Kidney epithelial cell (primary cell): ENCODE measurements around the gene ASXL1. TPM values are rescaled to one million over a fixed set of nuclear protein-coding genes. Genes with fewer than 3 reads are reported as not detected.

Source experiments
- DNase-seq: peaks from one replicate; pipeline ENCODE4 v3.0.0-alpha.2; 2010; ENCODE audit warnings: low read depth
- H3K27me3 ChIP-seq: 2 replicates; pipeline ENCODE4 v1.6.0; 2011; ENCODE audit warnings: low read length; ENCODE audit not compliant: control insufficient read depth, insufficient read depth
- H3K36me3 ChIP-seq: 2 replicates; pipeline ENCODE4 v1.5.1; 2011; ENCODE audit warnings: low read length; ENCODE audit not compliant: control insufficient read depth, insufficient read depth
- H3K4me3 ChIP-seq: 2 replicates; pipeline ENCODE4 v1.5.1; 2011; ENCODE audit warnings: low read depth, mild to moderate bottlenecking, control low read depth, low read length
- CTCF ChIP-seq: IDR thresholded peaks from 2 replicates; pipeline ENCODE4 v1.5.1; 2011; ENCODE audit warnings: mild to moderate bottlenecking, moderate library complexity, low read length, control low read depth, inconsistent platforms; ENCODE audit not compliant: insufficient read depth, poor library complexity, severe bottlenecking
- total RNA-seq: library from RNA; depleted of rRNA; stranded (reverse); fragments of >200 nt; gene quantifications from 2 replicates; pipeline ENCODE4 v1.2.3, GENCODE V29; 2015

The ASXL1 gene
- total RNA-seq, 1 donor from 2014 or later, result 31.6 TPM

- Histone ChIP-seq H3K4me3 (no peak overlapping the region), H3K27me3 (no peaks in the 10 kb centered on the region), H3K36me3 (peaks cover 1% of the 10 kb centered on the region)
- DNase-seq, result no peak
- no peak for TF ChIP-seq CTCF
Measured at GRCh38 chr20:32411955-32412706, 54.0 kb downstream of the ASXL1 start.

- H3K4me3 ChIP-seq, result no peak overlapping the region
- no peaks in the 10 kb centered on the region for H3K27me3 ChIP-seq
- no peak for TF ChIP-seq CTCF
- peaks cover 1% of the 10 kb centered on the region for H3K36me3 ChIP-seq
- no peak for DNase-seq
Measured at GRCh38 chr20:32415494-32415893, 57.4 kb downstream of the ASXL1 start.

- no peak for DNase-seq
- Histone ChIP-seq H3K27me3 (no peaks in the 10 kb centered on the region), H3K4me3 (no peak overlapping the region), H3K36me3 (peaks cover 1% of the 10 kb centered on the region)
- TF ChIP-seq CTCF, result no peak
Measured at GRCh38 chr20:32416206-32416605, 58.1 kb downstream of the ASXL1 start.

- no peaks in the 10 kb centered on the region for H3K27me3 ChIP-seq
- TF ChIP-seq CTCF, result no peak
- H3K36me3 ChIP-seq, result peaks cover 1% of the 10 kb centered on the region
- no peak for DNase-seq
- no peak overlapping the region for H3K4me3 ChIP-seq
Measured at GRCh38 chr20:32418376-32418775, 60.2 kb downstream of the ASXL1 start.

GRCh38 chr20:32421290-32421689 is 63.2 kb downstream of the ASXL1 start:
- Histone ChIP-seq H3K4me3 (no peak overlapping the region), H3K27me3 (no peaks in the 10 kb centered on the region), H3K36me3 (no peaks in the 10 kb centered on the region)
- no peak for DNase-seq
- TF ChIP-seq CTCF, result no peak

- Histone ChIP-seq H3K36me3 (peaks cover 6% of the 10 kb centered on the region), H3K4me3 (no peak overlapping the region), H3K27me3 (no peaks in the 10 kb centered on the region)
- DNase-seq, result no peak
- TF ChIP-seq CTCF, result no peak
Measured at GRCh38 chr20:32427996-32428395, 69.9 kb downstream of the ASXL1 start.
